WTC11 (cell line): ENCODE measurements around the gene THSD8. TPM values are rescaled to one million over a fixed set of nuclear protein-coding genes. Genes with fewer than 3 reads are reported as not detected.
A peak's percentile ranks its signal among the peaks of the same experiment; 100 is the strongest.

Experiments
- ATAC-seq: fragments of 200-7000 bp; cut with Tn5 transposase; 2 replicates; pipeline ENCODE4 v1.10.0; 2021; ENCODE audit warnings: mild to moderate bottlenecking, moderate library complexity
- CTCF ChIA-PET: fragments of 300-600 bp; sonication (Branson Sonifier 250); formaldehyde crosslinking; loops from one replicate; lab custom pipeline; 2021; ENCODE audit warnings: antibody characterized with exemption; lab: Charles Lee
- POLR2A ChIA-PET: fragments of 350-600 bp; sonication (Branson Sonifier 250); formaldehyde crosslinking; loops from one replicate; lab custom pipeline; 2021; ENCODE audit warnings: antibody characterized with exemption; lab: Charles Lee
- DNase-seq: peaks from one replicate; pipeline ENCODE4 v3.0.0; 2021; ENCODE audit warnings: low spot score
- H3K27ac Mint-ChIP-seq: 2 replicates; pipeline ENCODE4 v1.8.0; 2021; ENCODE audit warnings: mixed read lengths
- H3K27me3 Mint-ChIP-seq: 2 replicates; pipeline ENCODE4 v1.8.0; 2021; ENCODE audit warnings: low read depth, mild to moderate bottlenecking, moderate library complexity, mixed read lengths
- H3K36me3 Mint-ChIP-seq: 2 replicates; pipeline ENCODE4 v1.8.0; 2021; ENCODE audit warnings: mixed read lengths
- H3K4me1 Mint-ChIP-seq: 2 replicates; pipeline ENCODE4 v1.8.0; 2022; ENCODE audit warnings: mixed read lengths
- H3K4me3 Mint-ChIP-seq: 2 replicates; pipeline ENCODE4 v1.8.0; 2021; ENCODE audit warnings: mild to moderate bottlenecking, moderate library complexity, mixed read lengths
- H3K9me3 Mint-ChIP-seq: 2 replicates; pipeline ENCODE4 v1.8.0; 2021; ENCODE audit warnings: mixed read lengths
- CBFB ChIP-seq: sonication (generic); formaldehyde crosslinking; IDR thresholded peaks from 2 replicates; pipeline ENCODE4 v1.8.1; 2022; ENCODE audit warnings: mild to moderate bottlenecking, low read depth, missing genetic modification reagents
- CREM ChIP-seq: sonication (generic); formaldehyde crosslinking; IDR thresholded peaks from 2 replicates; pipeline ENCODE4 v1.8.1; 2022; ENCODE audit warnings: mild to moderate bottlenecking, missing genetic modification reagents, moderate library complexity
- E2F5 ChIP-seq: sonication (generic); formaldehyde crosslinking; IDR thresholded peaks from 2 replicates; pipeline ENCODE4 v1.8.1; 2022; ENCODE audit warnings: mild to moderate bottlenecking, moderate library complexity, missing genetic modification reagents
- ETV6 ChIP-seq: sonication (generic); formaldehyde crosslinking; IDR thresholded peaks from 2 replicates; pipeline ENCODE4 v1.8.1; 2022; ENCODE audit warnings: mild to moderate bottlenecking, missing genetic modification reagents
- FOXK1 ChIP-seq: sonication (generic); formaldehyde crosslinking; IDR thresholded peaks from 2 replicates; pipeline ENCODE4 v1.8.0; 2022; ENCODE audit warnings: mild to moderate bottlenecking, moderate library complexity, missing genetic modification reagents
- FOXP1 ChIP-seq: sonication (generic); formaldehyde crosslinking; IDR thresholded peaks from 2 replicates; pipeline ENCODE4 v1.8.0; 2022; ENCODE audit warnings: missing genetic modification reagents, mild to moderate bottlenecking, moderate library complexity, borderline replicate concordance
- FOXP4 ChIP-seq: sonication (generic); formaldehyde crosslinking; IDR thresholded peaks from 2 replicates; pipeline ENCODE4 v1.8.0; 2022; ENCODE audit warnings: mild to moderate bottlenecking, missing genetic modification reagents
- GTF2I ChIP-seq: fragments of 250-450 bp; sonication (Bioruptor Pico); conservative IDR thresholded peaks from 2 replicates; pipeline ENCODE4 v1.4.0; 2021; ENCODE audit warnings: mild to moderate bottlenecking
- IRF1 ChIP-seq: sonication (generic); formaldehyde crosslinking; IDR thresholded peaks from 2 replicates; pipeline ENCODE4 v1.8.0; 2023; ENCODE audit warnings: missing genetic modification reagents
- NFE2L1 ChIP-seq: sonication (generic); formaldehyde crosslinking; IDR thresholded peaks from 2 replicates; pipeline ENCODE4 v1.8.1; 2023; ENCODE audit warnings: missing genetic modification reagents
- NR1H2 ChIP-seq: sonication (generic); formaldehyde crosslinking; IDR thresholded peaks from 2 replicates; pipeline ENCODE4 v1.9.0; 2021; ENCODE audit warnings: mild to moderate bottlenecking, moderate library complexity, missing genetic modification reagents
- TEAD4 ChIP-seq: sonication (generic); formaldehyde crosslinking; IDR thresholded peaks from 2 replicates; pipeline ENCODE4 v1.8.0; 2022; ENCODE audit warnings: mild to moderate bottlenecking, missing genetic modification reagents
- TP53 ChIP-seq: sonication (generic); formaldehyde crosslinking; IDR thresholded peaks from 2 replicates; pipeline ENCODE4 v1.8.1; 2023; ENCODE audit warnings: mild to moderate bottlenecking, missing genetic modification reagents
- USF1 ChIP-seq: sonication (generic); formaldehyde crosslinking; IDR thresholded peaks from 2 replicates; pipeline ENCODE4 v1.8.0; 2022; ENCODE audit warnings: mild to moderate bottlenecking, missing genetic modification reagents
- ZBTB43 ChIP-seq: sonication (generic); formaldehyde crosslinking; IDR thresholded peaks from 2 replicates; pipeline ENCODE4 v1.8.1; 2023; ENCODE audit warnings: mild to moderate bottlenecking, missing genetic modification reagents
- ZNF281 ChIP-seq: sonication (generic); formaldehyde crosslinking; IDR thresholded peaks from 2 replicates; pipeline ENCODE4 v1.8.0; 2023; ENCODE audit warnings: mild to moderate bottlenecking, missing genetic modification reagents
- total RNA-seq: library from RNA; stranded (reverse); gene quantifications from 3 replicates; pipeline ENCODE4 v1.2.3, GENCODE V29; 2021
- TF ChIP-seq, protein P1 (sequence below): sonication (generic); formaldehyde crosslinking; conservative IDR thresholded peaks from 2 replicates; pipeline ENCODE4 v1.8.1; 2023; ENCODE audit warnings: mild to moderate bottlenecking, low read depth, missing genetic modification reagents, moderate library complexity
- TF ChIP-seq, protein P2 (sequence below): sonication (generic); formaldehyde crosslinking; IDR thresholded peaks from 2 replicates; pipeline ENCODE4 v1.8.1; 2023; ENCODE audit warnings: mild to moderate bottlenecking, missing genetic modification reagents, moderate library complexity
- TF ChIP-seq, protein P3 (sequence below): sonication (generic); formaldehyde crosslinking; IDR thresholded peaks from 2 replicates; pipeline ENCODE4 v1.8.1; 2022; ENCODE audit warnings: low read depth, mild to moderate bottlenecking, moderate library complexity, missing genetic modification reagents, borderline replicate concordance

Gene THSD8
- total RNA-seq, 1 experiment from 2014 or later: 30.1 TPM

DNA sequence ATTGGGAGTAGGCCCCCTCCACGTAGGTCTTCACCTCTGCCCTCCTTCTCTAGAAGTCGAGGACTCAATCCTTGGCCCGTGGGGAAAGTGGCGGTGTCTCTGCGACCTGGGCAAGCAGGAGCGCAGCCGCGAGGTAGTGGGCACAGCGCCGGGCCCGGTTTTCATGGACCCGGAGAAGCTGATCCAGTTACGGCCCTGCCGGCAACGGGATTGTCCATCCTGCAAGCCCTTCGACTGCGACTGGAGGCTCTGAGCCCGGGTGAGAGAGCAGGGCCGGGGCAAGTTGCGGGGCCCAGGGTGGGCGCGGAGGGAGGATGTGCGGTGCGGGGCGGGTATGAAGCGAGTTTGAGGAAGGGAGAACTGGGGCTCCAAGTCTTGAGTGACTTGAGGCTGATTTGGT is 2.2 kb downstream of the THSD8 start (continued):
- TF ChIP-seq, protein P1, sequence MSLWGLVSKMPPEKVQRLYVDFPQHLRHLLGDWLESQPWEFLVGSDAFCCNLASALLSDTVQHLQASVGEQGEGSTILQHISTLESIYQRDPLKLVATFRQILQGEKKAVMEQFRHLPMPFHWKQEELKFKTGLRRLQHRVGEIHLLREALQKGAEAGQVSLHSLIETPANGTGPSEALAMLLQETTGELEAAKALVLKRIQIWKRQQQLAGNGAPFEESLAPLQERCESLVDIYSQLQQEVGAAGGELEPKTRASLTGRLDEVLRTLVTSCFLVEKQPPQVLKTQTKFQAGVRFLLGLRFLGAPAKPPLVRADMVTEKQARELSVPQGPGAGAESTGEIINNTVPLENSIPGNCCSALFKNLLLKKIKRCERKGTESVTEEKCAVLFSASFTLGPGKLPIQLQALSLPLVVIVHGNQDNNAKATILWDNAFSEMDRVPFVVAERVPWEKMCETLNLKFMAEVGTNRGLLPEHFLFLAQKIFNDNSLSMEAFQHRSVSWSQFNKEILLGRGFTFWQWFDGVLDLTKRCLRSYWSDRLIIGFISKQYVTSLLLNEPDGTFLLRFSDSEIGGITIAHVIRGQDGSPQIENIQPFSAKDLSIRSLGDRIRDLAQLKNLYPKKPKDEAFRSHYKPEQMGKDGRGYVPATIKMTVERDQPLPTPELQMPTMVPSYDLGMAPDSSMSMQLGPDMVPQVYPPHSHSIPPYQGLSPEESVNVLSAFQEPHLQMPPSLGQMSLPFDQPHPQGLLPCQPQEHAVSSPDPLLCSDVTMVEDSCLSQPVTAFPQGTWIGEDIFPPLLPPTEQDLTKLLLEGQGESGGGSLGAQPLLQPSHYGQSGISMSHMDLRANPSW (CRISPR knock-in tag): no peak
- TF ChIP-seq ZBTB43 (CRISPR knock-in tag) (no peak), FOXK1 (CRISPR knock-in tag) (no peak)

DNA sequence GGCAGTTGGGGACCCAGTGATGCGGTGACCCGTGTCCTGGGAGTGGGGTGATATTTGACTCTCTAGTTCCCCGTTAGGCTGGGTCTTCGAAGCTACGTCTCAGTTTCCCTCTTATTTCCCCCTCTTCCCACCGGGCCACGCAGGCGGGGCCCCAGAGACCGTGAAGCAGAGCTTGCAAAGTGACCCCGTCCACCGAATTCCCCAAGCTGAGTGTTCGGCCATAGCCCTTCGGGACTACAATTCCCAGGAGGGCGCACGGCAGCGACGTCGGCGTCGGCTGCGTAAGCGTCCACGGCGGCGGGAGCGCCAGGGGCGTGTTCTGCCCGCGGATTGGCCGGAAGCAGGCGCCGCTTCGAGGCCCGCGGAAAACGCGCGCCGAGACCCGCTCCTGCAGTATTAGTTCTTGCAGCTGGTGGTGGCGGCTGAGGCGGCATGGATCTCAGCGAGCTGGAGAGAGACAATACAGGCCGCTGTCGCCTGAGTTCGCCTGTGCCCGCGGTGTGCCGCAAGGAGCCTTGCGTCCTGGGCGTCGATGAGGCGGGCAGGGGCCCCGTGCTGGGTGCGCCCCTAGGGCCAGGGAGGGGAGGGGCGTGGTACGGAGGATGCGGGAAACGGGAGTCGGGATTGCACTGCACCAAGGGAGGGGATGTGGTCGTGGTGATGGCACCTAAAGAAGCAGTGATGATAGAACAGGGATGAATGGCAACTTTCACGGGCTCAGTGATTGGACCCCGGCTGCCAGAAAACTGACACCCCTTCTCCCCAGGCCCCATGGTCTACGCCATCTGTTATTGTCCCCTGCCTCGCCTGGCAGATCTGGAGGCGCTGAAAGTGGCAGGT is 4.6 kb downstream of the THSD8 start, which contains the start of gene RNASEH2A:
TSS of gene RNASEH2A (plus strand) at position 343 of the 840 bp plus-strand sequence. CDS start at position 433, 90 bp downstream.
- ChIA-PET POLR2A (interaction anchor here (0.6 to 1.9 kb wide), 8 partner anchors 9 to 512 kb away, joined by 3 to 10 read pairs (median 4); partner anchors contain the start of gene DNASE2), CTCF (interaction anchor here (0.5 to 2.2 kb wide), 15 partner anchors 9 to 882 kb away, joined by 3 to 17 read pairs (median 6); partner anchors contain the start of genes HOOK2 and RTBDN)
- Mint-ChIP-seq H3K4me3 (peak within 1 kb of the TSS; percentile 96), H3K27me3 (peaks cover 4% of the 10 kb centered on the region; the same call in 1 of the 2 replicates), H3K27ac (peak within 1 kb of the TSS; percentile 93), H3K36me3 (peaks cover 18% of the 10 kb centered on the region), H3K9me3 (no peaks in the 10 kb centered on the region), H3K4me1 (peaks cover 18% of the 10 kb centered on the region)
- peak; percentile 89 for ATAC-seq
- peak; percentile 91 for DNase-seq
- TF ChIP-seq FOXP4 (CRISPR knock-in tag): peak; percentile 96
- TF ChIP-seq TEAD4 (CRISPR knock-in tag): no peak
- no peak for TF ChIP-seq GTF2I (CRISPR knock-in tag)
- TF ChIP-seq, protein P2, sequence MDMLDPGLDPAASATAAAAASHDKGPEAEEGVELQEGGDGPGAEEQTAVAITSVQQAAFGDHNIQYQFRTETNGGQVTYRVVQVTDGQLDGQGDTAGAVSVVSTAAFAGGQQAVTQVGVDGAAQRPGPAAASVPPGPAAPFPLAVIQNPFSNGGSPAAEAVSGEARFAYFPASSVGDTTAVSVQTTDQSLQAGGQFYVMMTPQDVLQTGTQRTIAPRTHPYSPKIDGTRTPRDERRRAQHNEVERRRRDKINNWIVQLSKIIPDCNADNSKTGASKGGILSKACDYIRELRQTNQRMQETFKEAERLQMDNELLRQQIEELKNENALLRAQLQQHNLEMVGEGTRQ (CRISPR knock-in tag): 0 out of 2 replicates have a peak, but pooled peaks have one; percentile 30
- peak; percentile 76; the same call in 1 of the 2 replicates for TF ChIP-seq CBFB (CRISPR knock-in tag)
- peak; percentile 58; the same call in 1 of the 2 replicates for TF ChIP-seq TP53
- TF ChIP-seq E2F5: peak; percentile 98
- peak; percentile 89 for TF ChIP-seq FOXK1 (CRISPR knock-in tag)
- TF ChIP-seq ETV6 (CRISPR knock-in tag): peak; percentile 98
- TF ChIP-seq ZNF281: peak; percentile 85; the same call in 1 of the 2 replicates
- peak; percentile 61; the same call in 1 of the 2 replicates for TF ChIP-seq FOXP1 (CRISPR knock-in tag)
- TF ChIP-seq NR1H2: no peak
- peak; percentile 58; the same call in 1 of the 2 replicates for TF ChIP-seq NFE2L1 (CRISPR knock-in tag)
- peak; percentile 94 for TF ChIP-seq IRF1 (CRISPR knock-in tag)
- peak; percentile 30; the same call in 1 of the 2 replicates for TF ChIP-seq USF1 (CRISPR knock-in tag)
- TF ChIP-seq, protein P3, sequence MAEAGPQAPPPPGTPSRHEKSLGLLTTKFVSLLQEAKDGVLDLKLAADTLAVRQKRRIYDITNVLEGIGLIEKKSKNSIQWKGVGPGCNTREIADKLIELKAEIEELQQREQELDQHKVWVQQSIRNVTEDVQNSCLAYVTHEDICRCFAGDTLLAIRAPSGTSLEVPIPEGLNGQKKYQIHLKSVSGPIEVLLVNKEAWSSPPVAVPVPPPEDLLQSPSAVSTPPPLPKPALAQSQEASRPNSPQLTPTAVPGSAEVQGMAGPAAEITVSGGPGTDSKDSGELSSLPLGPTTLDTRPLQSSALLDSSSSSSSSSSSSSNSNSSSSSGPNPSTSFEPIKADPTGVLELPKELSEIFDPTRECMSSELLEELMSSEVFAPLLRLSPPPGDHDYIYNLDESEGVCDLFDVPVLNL (CRISPR knock-in tag): peak; percentile 17; the same call in 1 of the 2 replicates
- TF ChIP-seq CREM (CRISPR knock-in tag): peak; percentile 88
